H1 (cell line): Measurements from ENCODE around the gene TRIM32. TPM values are rescaled to one million over a fixed set of nuclear protein-coding genes. Genes with fewer than 3 reads are reported as not detected.

Source experiments
- EGR1 ChIP-seq: IDR thresholded peaks from 2 replicates; pipeline ENCODE4 v1.6.1; 2011; ENCODE audit warnings: low read depth, low read length, borderline replicate concordance
- GTF2F1 ChIP-seq: IDR thresholded peaks from 2 replicates; pipeline ENCODE4 v1.6.1; 2012; ENCODE audit warnings: low read depth, low read length, improper control_type of control experiment, borderline replicate concordance
- POLR2A ChIP-seq, 2 experiments: IDR thresholded peaks; 1 replicate in 1 of 2; 2 replicates in 1 of 2; pipeline ENCODE4 v1.6.1; 2011; ENCODE audit warnings: low read depth in 2 of 2, low read length in 2 of 2, mild to moderate bottlenecking in 2 of 2; ENCODE audit errors: control extremely low read depth in 1 of 2
- TCF12 ChIP-seq: IDR thresholded peaks from 2 replicates; pipeline ENCODE4 v1.6.1; 2011; ENCODE audit warnings: low read depth, mild to moderate bottlenecking, low read length
- polyA plus RNA-seq, 7 experiments: library from polyadenylated mRNA; depleted of rRNA in 3 of 7; stranded (reverse) in 5 of 7; unstranded in 2 of 7; fragments of >200 nt in 5 of 7; fragments of 200-250 nt in 2 of 7; gene quantifications; 1 replicate in 5 of 7; 2 replicates in 1 of 7; 4 replicates in 1 of 7; pipeline versions ENCODE4 v1.2.1 to v1.2.3, GENCODE V29; 2011 to 2013; ENCODE audit warnings: missing spikeins in 2 of 7, mixed read lengths in 2 of 7
- total RNA-seq: library from RNA; stranded (reverse); fragmentation: NEBNext Ultra II Directional; extraction: Animal tissue kit (Norgen Biotek cat#: 25700); gene quantifications from 2 replicates; pipeline ENCODE4 v1.2.1, GENCODE V29; 2021

TRIM32 gene
- total and polyA plus RNA-seq, 2 of the 8 experiments (the other 6 are each of a cell fraction or from before 2014, with no cell fraction given), result 10.5 to 17.3 TPM

- TF ChIP-seq GTF2F1 (no peak), EGR1 (no peak), TCF12 (no peak), POLR2A (IDR thresholded peaks at IDR 0.05; ENCODE audit: control extremely low read depth in 1 of 2, low read depth in 2 of 2, low read length in 2 of 2) (no peak)
- TF ChIP-seq, all 59 proteins: peak for 0
These were observed 6.2 kb downstream of the TRIM32 start (continued) for GRCh38 chr9:116693233-116693731.
